Measurements from ENCODE around the gene INPP5A.

DNA sequence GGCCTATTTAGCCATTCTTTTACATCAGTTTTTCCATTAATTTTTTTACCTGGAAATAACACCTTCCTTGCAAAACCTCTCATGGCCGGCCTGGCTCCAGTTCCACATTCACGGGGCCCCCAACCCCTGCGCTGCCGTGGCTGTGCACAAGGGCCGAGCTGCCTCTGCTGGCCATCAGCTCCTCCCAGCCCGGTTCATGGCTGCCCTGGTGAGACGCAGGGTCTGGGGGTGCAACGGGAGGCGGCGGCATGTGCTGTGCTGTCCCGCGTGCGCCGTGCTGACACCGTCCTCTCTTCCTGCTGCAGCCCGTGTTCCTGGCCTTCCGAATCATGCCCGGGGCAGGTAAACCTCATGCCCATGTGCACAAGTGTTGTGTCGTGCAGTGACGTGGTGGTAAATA is 244.0 kb downstream of the INPP5A start:
- TF ChIP-seq POLR2A (IDR thresholded peaks at IDR 0.05) = no peak
- TF ChIP-seq, protein P1, sequence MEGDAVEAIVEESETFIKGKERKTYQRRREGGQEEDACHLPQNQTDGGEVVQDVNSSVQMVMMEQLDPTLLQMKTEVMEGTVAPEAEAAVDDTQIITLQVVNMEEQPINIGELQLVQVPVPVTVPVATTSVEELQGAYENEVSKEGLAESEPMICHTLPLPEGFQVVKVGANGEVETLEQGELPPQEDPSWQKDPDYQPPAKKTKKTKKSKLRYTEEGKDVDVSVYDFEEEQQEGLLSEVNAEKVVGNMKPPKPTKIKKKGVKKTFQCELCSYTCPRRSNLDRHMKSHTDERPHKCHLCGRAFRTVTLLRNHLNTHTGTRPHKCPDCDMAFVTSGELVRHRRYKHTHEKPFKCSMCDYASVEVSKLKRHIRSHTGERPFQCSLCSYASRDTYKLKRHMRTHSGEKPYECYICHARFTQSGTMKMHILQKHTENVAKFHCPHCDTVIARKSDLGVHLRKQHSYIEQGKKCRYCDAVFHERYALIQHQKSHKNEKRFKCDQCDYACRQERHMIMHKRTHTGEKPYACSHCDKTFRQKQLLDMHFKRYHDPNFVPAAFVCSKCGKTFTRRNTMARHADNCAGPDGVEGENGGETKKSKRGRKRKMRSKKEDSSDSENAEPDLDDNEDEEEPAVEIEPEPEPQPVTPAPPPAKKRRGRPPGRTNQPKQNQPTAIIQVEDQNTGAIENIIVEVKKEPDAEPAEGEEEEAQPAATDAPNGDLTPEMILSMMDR (IDR thresholded peaks at IDR 0.05) = no peak
